Measurements from ENCODE around the gene DGKG. TPM values are rescaled to one million over a fixed set of nuclear protein-coding genes. Genes with fewer than 3 reads are reported as not detected.

The DGKG gene
- total and polyA plus RNA-seq, 10 of the 15 experiments (the other 5 are each of a cell fraction or from before 2014, with no cell fraction given): 0.39 to 6.2 (median 4.7) TPM

DNA sequence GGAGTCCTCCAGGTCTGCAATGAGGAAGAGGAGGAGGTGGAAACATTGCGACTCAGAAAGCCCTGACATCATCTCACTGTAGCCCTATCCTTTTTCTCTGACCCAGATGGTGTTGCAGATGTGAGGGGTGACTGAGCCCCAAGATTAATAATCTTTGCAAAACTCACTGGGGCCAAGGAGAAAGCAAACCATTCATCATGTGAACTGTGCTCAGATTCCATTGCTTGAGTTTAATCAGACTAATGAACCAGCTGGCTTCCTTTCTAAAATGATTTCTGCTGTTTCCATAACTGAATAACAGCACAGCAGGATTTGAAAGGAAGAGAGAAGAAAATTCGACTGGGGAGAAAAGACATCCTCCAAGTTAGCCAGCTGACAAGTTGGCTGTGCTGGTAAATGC lies 13.4 kb upstream of the DGKG start:
- Histone ChIP-seq H3K36me3 (ENCODE audit: control insufficient read depth in 2 of 2, insufficient read depth in 2 of 2, low read length in 1 of 2) (no peaks in the 10 kb centered on the region), H3K4me3 (no peak overlapping the region), H3K27me3 (replicated peaks in 1 of 2; ENCODE audit: control insufficient read depth in 2 of 2, insufficient read depth in 2 of 2, low read length in 1 of 2) (no peaks in the 10 kb centered on the region; a peak in 1 of 4 replicates), H3K4me2 (ENCODE audit: control insufficient read depth, insufficient read depth) (no peak overlapping the region), H3K4me1 (ENCODE audit: control insufficient read depth, insufficient read depth, low read length) (no peaks in the 10 kb centered on the region), H3K9me3 (replicated peaks; ENCODE audit: control insufficient read depth, insufficient read depth, low read length) (no peaks in the 10 kb centered on the region; the same call in 2 of the 3 replicates), H4K20me1 (ENCODE audit: control insufficient read depth, insufficient read depth) (no peaks in the 10 kb centered on the region), H3K79me2 (ENCODE audit: control insufficient read depth, insufficient read depth, low read length) (no peaks in the 10 kb centered on the region), H3K27ac (ENCODE audit: control insufficient read depth, insufficient read depth) (no peak overlapping the region), H2AFZ (ENCODE audit: control insufficient read depth, low read depth, low read length) (no peak overlapping the region), H3K9ac (ENCODE audit: control insufficient read depth, insufficient read depth, low read length) (no peak overlapping the region)
- DNase-seq (ENCODE audit: low read depth, low spot score) (no peak), FAIRE-seq (no peak), ATAC-seq (no peak)
- SMC1A ChIA-PET (ENCODE audit: uncharacterized antibody, unreplicated experiment): interaction anchor here (0.7 kb wide), 1 partner anchor 14 kb away, joined by 3 read pairs; the partner anchor contains the start of gene DGKG
- CTCF ChIA-PET: interaction anchor here (1.2 kb wide), 1 partner anchor 165 kb away, joined by 6 read pairs; no protein-coding TSS in a partner anchor
- 23% methylated on average over 2 of the region's 2 CpGs for WGBS (ENCODE audit: insufficient coverage, insufficient replicate concordance, low lambda C conversion rate, missing lambda C conversion rate)
- no peak for TF ChIP-seq RELA (IDR thresholded peaks at IDR 0.05; ENCODE audit: borderline replicate concordance, partially characterized antibody)
- TF ChIP-seq, protein P1, sequence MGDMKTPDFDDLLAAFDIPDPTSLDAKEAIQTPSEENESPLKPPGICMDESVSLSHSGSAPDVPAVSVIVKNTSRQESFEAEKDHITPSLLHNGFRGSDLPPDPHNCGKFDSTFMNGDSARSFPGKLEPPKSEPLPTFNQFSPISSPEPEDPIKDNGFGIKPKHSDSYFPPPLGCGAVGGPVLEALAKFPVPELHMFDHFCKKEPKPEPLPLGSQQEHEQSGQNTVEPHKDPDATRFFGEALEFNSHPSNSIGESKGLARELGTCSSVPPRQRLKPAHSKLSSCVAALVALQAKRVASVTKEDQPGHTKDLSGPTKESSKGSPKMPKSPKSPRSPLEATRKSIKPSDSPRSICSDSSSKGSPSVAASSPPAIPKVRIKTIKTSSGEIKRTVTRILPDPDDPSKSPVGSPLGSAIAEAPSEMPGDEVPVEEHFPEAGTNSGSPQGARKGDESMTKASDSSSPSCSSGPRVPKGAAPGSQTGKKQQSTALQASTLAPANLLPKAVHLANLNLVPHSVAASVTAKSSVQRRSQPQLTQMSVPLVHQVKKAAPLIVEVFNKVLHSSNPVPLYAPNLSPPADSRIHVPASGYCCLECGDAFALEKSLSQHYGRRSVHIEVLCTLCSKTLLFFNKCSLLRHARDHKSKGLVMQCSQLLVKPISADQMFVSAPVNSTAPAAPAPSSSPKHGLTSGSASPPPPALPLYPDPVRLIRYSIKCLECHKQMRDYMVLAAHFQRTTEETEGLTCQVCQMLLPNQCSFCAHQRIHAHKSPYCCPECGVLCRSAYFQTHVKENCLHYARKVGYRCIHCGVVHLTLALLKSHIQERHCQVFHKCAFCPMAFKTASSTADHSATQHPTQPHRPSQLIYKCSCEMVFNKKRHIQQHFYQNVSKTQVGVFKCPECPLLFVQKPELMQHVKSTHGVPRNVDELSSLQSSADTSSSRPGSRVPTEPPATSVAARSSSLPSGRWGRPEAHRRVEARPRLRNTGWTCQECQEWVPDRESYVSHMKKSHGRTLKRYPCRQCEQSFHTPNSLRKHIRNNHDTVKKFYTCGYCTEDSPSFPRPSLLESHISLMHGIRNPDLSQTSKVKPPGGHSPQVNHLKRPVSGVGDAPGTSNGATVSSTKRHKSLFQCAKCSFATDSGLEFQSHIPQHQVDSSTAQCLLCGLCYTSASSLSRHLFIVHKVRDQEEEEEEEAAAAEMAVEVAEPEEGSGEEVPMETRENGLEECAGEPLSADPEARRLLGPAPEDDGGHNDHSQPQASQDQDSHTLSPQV (IDR thresholded peaks at IDR 0.05): no peak
- no peak for TF ChIP-seq NFXL1 (IDR thresholded peaks at IDR 0.05; ENCODE audit: borderline replicate concordance)
- no peak for TF ChIP-seq CHD2 (IDR thresholded peaks at IDR 0.05; ENCODE audit: borderline replicate concordance, low read depth, low read length)
- TF ChIP-seq, protein P2, sequence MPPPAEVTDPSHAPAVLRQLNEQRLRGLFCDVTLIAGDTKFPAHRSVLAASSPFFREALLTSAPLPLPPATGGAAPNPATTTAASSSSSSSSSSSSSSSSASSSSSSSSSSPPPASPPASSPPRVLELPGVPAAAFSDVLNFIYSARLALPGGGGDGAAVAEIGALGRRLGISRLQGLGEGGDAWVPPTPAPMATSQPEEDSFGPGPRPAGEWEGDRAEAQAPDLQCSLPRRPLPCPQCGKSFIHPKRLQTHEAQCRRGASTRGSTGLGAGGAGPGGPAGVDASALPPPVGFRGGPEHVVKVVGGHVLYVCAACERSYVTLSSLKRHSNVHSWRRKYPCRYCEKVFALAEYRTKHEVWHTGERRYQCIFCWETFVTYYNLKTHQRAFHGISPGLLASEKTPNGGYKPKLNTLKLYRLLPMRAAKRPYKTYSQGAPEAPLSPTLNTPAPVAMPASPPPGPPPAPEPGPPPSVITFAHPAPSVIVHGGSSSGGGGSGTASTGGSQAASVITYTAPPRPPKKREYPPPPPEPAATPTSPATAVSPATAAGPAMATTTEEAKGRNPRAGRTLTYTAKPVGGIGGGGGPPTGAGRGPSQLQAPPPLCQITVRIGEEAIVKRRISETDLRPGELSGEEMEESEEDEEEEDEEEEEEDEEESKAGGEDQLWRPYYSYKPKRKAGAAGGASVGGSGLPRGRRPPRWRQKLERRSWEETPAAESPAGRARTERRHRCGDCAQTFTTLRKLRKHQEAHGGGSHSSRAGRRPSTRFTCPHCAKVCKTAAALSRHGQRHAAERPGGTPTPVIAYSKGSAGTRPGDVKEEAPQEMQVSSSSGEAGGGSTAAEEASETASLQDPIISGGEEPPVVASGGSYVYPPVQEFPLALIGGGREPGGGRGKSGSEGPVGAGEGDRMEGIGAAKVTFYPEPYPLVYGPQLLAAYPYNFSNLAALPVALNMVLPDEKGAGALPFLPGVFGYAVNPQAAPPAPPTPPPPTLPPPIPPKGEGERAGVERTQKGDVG (CRISPR knock-in tag; IDR thresholded peaks at IDR 0.05): no peak
- TF ChIP-seq, protein P3, sequence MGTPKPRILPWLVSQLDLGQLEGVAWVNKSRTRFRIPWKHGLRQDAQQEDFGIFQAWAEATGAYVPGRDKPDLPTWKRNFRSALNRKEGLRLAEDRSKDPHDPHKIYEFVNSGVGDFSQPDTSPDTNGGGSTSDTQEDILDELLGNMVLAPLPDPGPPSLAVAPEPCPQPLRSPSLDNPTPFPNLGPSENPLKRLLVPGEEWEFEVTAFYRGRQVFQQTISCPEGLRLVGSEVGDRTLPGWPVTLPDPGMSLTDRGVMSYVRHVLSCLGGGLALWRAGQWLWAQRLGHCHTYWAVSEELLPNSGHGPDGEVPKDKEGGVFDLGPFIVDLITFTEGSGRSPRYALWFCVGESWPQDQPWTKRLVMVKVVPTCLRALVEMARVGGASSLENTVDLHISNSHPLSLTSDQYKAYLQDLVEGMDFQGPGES (IDR thresholded peaks at IDR 0.05): no peak
- TF ChIP-seq CBX3 (IDR thresholded peaks at IDR 0.05; ENCODE audit: borderline replicate concordance, low read depth): no peak
- intact Hi-C loops (cut with micrococcal nuclease; ENCODE audit: unreplicated experiment) (no loop called here), in situ Hi-C loops (cut with MboI) (no loop called here)
- RAD21 ChIA-PET (ENCODE audit: unreplicated experiment): no interaction called here
- no TSS peak for BruUV-seq (replicated peaks)
- POLR2A ChIA-PET: no interaction called here
